CD4-positive, alpha-beta T cell (primary cell): ENCODE data around the gene BAG2. TPM values are rescaled to one million over a fixed set of nuclear protein-coding genes. Genes with fewer than 3 reads are reported as not detected.

Experiments
- ATAC-seq: fragments of 200-7000 bp; cut with Tn5 transposase; one replicate; pipeline ENCODE4 v1.10.0; 2022; ENCODE audit warnings: mild to moderate bottlenecking; ENCODE audit not compliant: poor library complexity
- CTCF ChIA-PET: fragments of 350-600 bp; sonication (Branson Sonifier 250); formaldehyde crosslinking; loops from one replicate; lab custom pipeline; 2021; ENCODE audit warnings: antibody characterized with exemption, inconsistent platforms; lab: Charles Lee
- POLR2A ChIA-PET: fragments of 350-600 bp; sonication (Branson Sonifier 250); formaldehyde crosslinking; loops from one replicate; lab custom pipeline; 2021; ENCODE audit warnings: antibody characterized with exemption, inconsistent platforms; lab: Charles Lee
- DNase-seq, 14 experiments: peaks; one replicate each; pipeline ENCODE4 v3.0.0-alpha.2; 2013 to 2020; ENCODE audit warnings: mixed read lengths in 2 of 14
- H3K27ac ChIP-seq, 2 donors: one replicate each; pipeline versions ENCODE4 v1.5.1 to v1.7.0; 2013; ENCODE audit warnings: low read length in 2 of 2, low read depth in 1 of 2, mild to moderate bottlenecking in 1 of 2
- H3K27me3 ChIP-seq, 2 experiments: 1 replicate in 1 of 2; 2 replicates in 1 of 2; pipeline versions ENCODE4 v1.6.1 to v1.7.0; 2013; ENCODE audit warnings: low read length in 2 of 2, control low read depth in 1 of 2, mild to moderate bottlenecking in 1 of 2, moderate library complexity in 1 of 2; ENCODE audit not compliant: insufficient read depth in 2 of 2, control insufficient read depth in 1 of 2
- H3K36me3 ChIP-seq: one replicate; pipeline ENCODE4 v1.6.1; 2013; ENCODE audit warnings: low read length, control low read depth; ENCODE audit not compliant: insufficient read depth
- H3K4me1 ChIP-seq: one replicate; pipeline ENCODE4 v1.6.1; 2013; ENCODE audit warnings: low read length, control low read depth; ENCODE audit not compliant: insufficient read depth
- H3K4me3 ChIP-seq: one replicate; pipeline ENCODE4 v1.5.1; 2013; ENCODE audit warnings: mild to moderate bottlenecking, low read length, moderate library complexity
- H3K9me3 ChIP-seq, 2 experiments: 1 replicate in 1 of 2; 2 replicates in 1 of 2; pipeline versions ENCODE4 v1.6.1 to v1.7.0; 2013; ENCODE audit warnings: low read length in 2 of 2, mild to moderate bottlenecking in 2 of 2, control low read depth in 1 of 2, moderate library complexity in 1 of 2; ENCODE audit not compliant: control insufficient read depth in 1 of 2, insufficient read depth in 1 of 2
- H3K27ac Mint-ChIP-seq: one replicate; pipeline ENCODE4 v1.8.0; 2020; ENCODE audit warnings: mixed read lengths
- H3K27me3 Mint-ChIP-seq: one replicate; pipeline ENCODE4 v1.8.0; 2021; ENCODE audit warnings: mixed read lengths
- H3K36me3 Mint-ChIP-seq: one replicate; pipeline ENCODE4 v1.8.0; 2021; ENCODE audit warnings: low read depth, mixed read lengths
- H3K4me1 Mint-ChIP-seq: one replicate; pipeline ENCODE4 v1.8.0; 2021; ENCODE audit warnings: low read depth, mixed read lengths
- H3K4me3 Mint-ChIP-seq: one replicate; pipeline ENCODE4 v1.8.0; 2020; ENCODE audit warnings: mild to moderate bottlenecking, mixed read lengths
- H3K9me3 Mint-ChIP-seq: one replicate; pipeline ENCODE4 v1.8.0; 2020; ENCODE audit warnings: mixed read lengths
- CTCF ChIP-seq: fragments of 200-600 bp; IDR thresholded peaks from one replicate; pipeline ENCODE4 v1.8.0; 2022; ENCODE audit warnings: antibody characterized with exemption, mild to moderate bottlenecking
- intact Hi-C, 2 experiments: fragments of 100-400 bp; cut with DNase I in 1 of 2; cut with micrococcal nuclease in 1 of 2; formaldehyde crosslinking; loops; one replicate each; pipeline versions ENCODE4 v1.15.1 to v1.9.0; 2023 to 2025; cut with DNase I, micrococcal nuclease
- total RNA-seq, 174 experiments: library from RNA in 2 of 174; stranded (reverse) in 2 of 174; gene quantifications; one replicate each; pipeline ENCODE4 v1.2.3 and lab custom pipeline; 2021 to 2026

Gene BAG2
- total RNA-seq, 2 experiments from 2014 or later, result 5.4 to 5.6 TPM

GRCh38 chr6:57207872-57208271, 35.7 kb downstream of the BAG2 start:
- H3K4me3 Mint-ChIP-seq, result no peak overlapping the region
- DNase-seq, result no peak
- Histone ChIP-seq H3K36me3 (no peaks in the 10 kb centered on the region), H3K27me3 (no peaks in the 10 kb centered on the region), H3K27ac (no peak overlapping the region), H3K9me3 (no peaks in the 10 kb centered on the region), H3K4me3 (no peak overlapping the region), H3K4me1 (no peaks in the 10 kb centered on the region)
- no peaks in the 10 kb centered on the region for H3K27me3 Mint-ChIP-seq
- H3K27ac Mint-ChIP-seq, result no peak overlapping the region
- H3K9me3 Mint-ChIP-seq, result no peaks in the 10 kb centered on the region
- H3K36me3 Mint-ChIP-seq, result no peaks in the 10 kb centered on the region
- intact Hi-C loops, result no loop called here
- TF ChIP-seq CTCF, result no peak
- no peak for ATAC-seq
- POLR2A ChIA-PET, result no interaction called here
- CTCF ChIA-PET, result no interaction called here
- H3K4me1 Mint-ChIP-seq, result no peaks in the 10 kb centered on the region

- Mint-ChIP-seq H3K9me3 (no peaks in the 10 kb centered on the region), H3K27me3 (no peaks in the 10 kb centered on the region), H3K4me1 (peaks cover 6% of the 10 kb centered on the region), H3K36me3 (no peaks in the 10 kb centered on the region), H3K27ac (no peak overlapping the region), H3K4me3 (no peak overlapping the region)
- H3K9me3 ChIP-seq, result no peaks in the 10 kb centered on the region
- H3K27ac ChIP-seq, result no peak overlapping the region
- H3K4me3 ChIP-seq, result no peak overlapping the region
- TF ChIP-seq CTCF, result no peak
- no peaks in the 10 kb centered on the region for H3K36me3 ChIP-seq
- peaks cover 4% of the 10 kb centered on the region for H3K4me1 ChIP-seq
- DNase-seq (no peak), ATAC-seq (no peak)
- H3K27me3 ChIP-seq, result no peaks in the 10 kb centered on the region
- CTCF ChIA-PET, result no interaction called here
- intact Hi-C loops, result no loop called here
- POLR2A ChIA-PET, result no interaction called here
Observed at GRCh38 chr6:57209030-57209429, 36.9 kb downstream of the BAG2 start.

GRCh38 chr6:57210060-57210459, 37.9 kb downstream of the BAG2 start:
- Histone ChIP-seq H3K4me1 (peaks cover 11% of the 10 kb centered on the region), H3K9me3 (no peaks in the 10 kb centered on the region), H3K27me3 (no peaks in the 10 kb centered on the region), H3K27ac (no peak overlapping the region), H3K36me3 (no peaks in the 10 kb centered on the region), H3K4me3 (no peak overlapping the region)
- Mint-ChIP-seq H3K36me3 (no peaks in the 10 kb centered on the region), H3K4me1 (peaks cover 17% of the 10 kb centered on the region), H3K27ac (no peak overlapping the region), H3K9me3 (peaks cover 6% of the 10 kb centered on the region), H3K4me3 (no peak overlapping the region), H3K27me3 (no peaks in the 10 kb centered on the region)
- POLR2A ChIA-PET, result no interaction called here
- DNase-seq (no peak), ATAC-seq (no peak)
- TF ChIP-seq CTCF, result no peak
- CTCF ChIA-PET, result no interaction called here
- intact Hi-C loops, result no loop called here
